GM21619 (cell line): Measurements from ENCODE around the gene SGK1.

Experiments used
- ATAC-seq: cut with Tn5 transposase; IDR thresholded peaks from one replicate; pipeline ENCODE4 v1.9.1; 2021; ENCODE audit not compliant: unreplicated experiment

SGK1 gene

GRCh38 chr6:134173366-134173725 lies 144.6 kb downstream of the SGK1 start:
- ATAC-seq, result no peak

GRCh38 chr6:134172706-134173365 lies 145.1 kb downstream of the SGK1 start:
- no peak for ATAC-seq

GRCh38 chr6:134172020-134172705 lies 145.7 kb downstream of the SGK1 start:
- no peak for ATAC-seq

- no peak for ATAC-seq
Observed at GRCh38 chr6:134171517-134171916, 146.4 kb downstream of the SGK1 start.

GRCh38 chr6:134170844-134171243 lies 147.1 kb downstream of the SGK1 start:
- ATAC-seq, result no peak

- ATAC-seq, result no peak
Observed at GRCh38 chr6:134169871-134170486, 147.9 kb downstream of the SGK1 start.

GRCh38 chr6:134168590-134169208 lies 149.2 kb downstream of the SGK1 start:
- no peak for ATAC-seq

- ATAC-seq, result no peak
Observed at GRCh38 chr6:134166511-134167261, 151.2 kb downstream of the SGK1 start.

- no peak for ATAC-seq
Observed at GRCh38 chr6:134165561-134166201, 152.2 kb downstream of the SGK1 start.

- ATAC-seq, result no peak
Observed at GRCh38 chr6:134164300-134164699, 153.6 kb downstream of the SGK1 start.

- no peak for ATAC-seq
Observed at GRCh38 chr6:134162932-134163331, 155.0 kb downstream of the SGK1 start.

GRCh38 chr6:134161041-134161440 lies 156.9 kb downstream of the SGK1 start:
- no peak for ATAC-seq

- ATAC-seq, result no peak
Observed at GRCh38 chr6:134152767-134153485, 165.0 kb downstream of the SGK1 start.

GRCh38 chr6:134148566-134148965 lies 169.3 kb downstream of the SGK1 start:
- ATAC-seq, result no peak

- no peak for ATAC-seq
Observed at GRCh38 chr6:134147034-134147533, 170.8 kb downstream of the SGK1 start.

GRCh38 chr6:134146268-134147033 lies 171.5 kb downstream of the SGK1 start:
- no peak for ATAC-seq

- ATAC-seq, result no peak
Observed at GRCh38 chr6:134145786-134146185, 172.1 kb downstream of the SGK1 start.

GRCh38 chr6:134138226-134138975 lies 179.5 kb downstream of the SGK1 start:
- ATAC-seq, result no peak
